SIG-M5 treated with dmso at 0.1 percent for 504 hours (cell line): Measurements from ENCODE around the gene NPC1L1.

Experiments used
- DNase-seq: peaks from one replicate; lab custom pipeline; 2025; ENCODE audit not compliant: unreplicated experiment; lab: John Stamatoyannopoulos, UW

Gene NPC1L1

DNA sequence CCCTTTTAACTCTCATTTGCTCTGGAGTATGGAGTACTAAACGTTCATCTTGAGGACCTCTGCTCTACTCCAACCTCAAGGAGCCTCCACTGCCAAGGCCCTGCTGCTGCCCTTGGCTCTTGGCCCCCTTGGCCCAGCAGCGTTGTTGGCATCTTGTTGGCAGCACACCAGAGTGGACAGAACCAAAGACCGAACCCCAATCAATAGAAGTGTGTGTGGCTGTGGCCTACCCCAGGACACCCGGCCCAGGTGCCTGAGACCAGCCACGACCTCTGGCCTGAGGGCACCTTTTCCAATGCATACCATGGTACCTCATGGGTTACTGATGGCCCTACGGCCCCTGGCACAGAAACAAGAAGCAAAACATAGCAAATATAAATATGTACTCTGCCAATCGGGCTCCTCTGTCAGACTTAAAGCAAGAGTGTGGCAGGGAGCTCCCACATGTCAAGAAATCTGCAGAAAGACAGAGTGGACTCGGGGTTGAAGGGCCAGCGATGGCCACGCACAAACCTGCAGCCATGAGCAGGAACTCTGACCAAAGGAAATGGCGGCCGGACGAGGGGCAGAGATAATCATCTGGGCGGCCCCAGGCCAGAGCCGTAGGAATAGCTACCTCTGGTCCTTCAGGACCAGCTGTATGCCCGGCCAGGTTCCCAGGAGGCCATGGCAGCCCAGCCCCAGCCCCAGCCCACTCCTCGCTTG is 2.9 kb downstream of the NPC1L1 start:
- no peak for DNase-seq

GRCh38 chr7:44537442-44537841 is 3.7 kb downstream of the NPC1L1 start:
- DNase-seq: no peak

- DNase-seq: no peak
These were observed 5.0 kb downstream of the NPC1L1 start for GRCh38 chr7:44536090-44536489.

DNA sequence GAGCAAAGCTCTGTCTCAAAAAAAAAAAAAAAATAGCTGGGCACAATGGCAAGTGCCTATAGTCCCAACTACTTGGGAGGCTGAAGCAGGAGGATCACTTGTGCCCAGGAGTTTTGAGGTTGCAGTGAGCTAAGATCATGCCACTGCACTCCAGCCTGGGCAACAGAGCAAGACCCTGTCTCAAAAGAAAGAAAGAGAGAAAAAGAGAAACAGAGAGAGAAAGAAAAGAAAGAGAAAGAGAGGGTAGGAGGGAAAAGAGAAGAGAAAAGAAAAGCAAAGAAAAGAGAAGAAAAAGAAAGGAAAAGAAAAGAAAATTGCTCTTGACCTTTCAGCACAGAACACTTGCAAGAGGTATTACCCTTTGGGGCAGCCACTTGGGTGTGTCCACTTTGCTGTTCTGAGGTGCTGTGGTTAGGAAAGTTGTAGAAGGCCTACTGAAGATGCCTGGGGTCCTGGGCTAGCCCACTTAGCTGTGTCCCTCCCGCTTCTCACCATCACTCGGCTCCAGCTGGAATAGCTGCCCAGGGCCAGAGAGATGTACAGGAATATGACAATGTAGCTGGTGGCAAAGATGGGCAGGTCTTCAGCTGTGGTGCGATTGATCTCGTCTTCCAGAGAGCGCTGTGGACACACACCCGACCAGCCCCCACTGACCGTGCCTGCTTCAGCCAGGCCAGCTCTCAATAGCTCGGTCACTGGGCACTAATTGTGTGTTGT is 5.6 kb downstream of the NPC1L1 start:
- no peak for DNase-seq

- peak; percentile 63 for DNase-seq
These were observed 6.6 kb downstream of the NPC1L1 start for GRCh38 chr7:44534501-44534900.

GRCh38 chr7:44534087-44534486 is 7.0 kb downstream of the NPC1L1 start:
- peak; percentile 20 for DNase-seq

DNA sequence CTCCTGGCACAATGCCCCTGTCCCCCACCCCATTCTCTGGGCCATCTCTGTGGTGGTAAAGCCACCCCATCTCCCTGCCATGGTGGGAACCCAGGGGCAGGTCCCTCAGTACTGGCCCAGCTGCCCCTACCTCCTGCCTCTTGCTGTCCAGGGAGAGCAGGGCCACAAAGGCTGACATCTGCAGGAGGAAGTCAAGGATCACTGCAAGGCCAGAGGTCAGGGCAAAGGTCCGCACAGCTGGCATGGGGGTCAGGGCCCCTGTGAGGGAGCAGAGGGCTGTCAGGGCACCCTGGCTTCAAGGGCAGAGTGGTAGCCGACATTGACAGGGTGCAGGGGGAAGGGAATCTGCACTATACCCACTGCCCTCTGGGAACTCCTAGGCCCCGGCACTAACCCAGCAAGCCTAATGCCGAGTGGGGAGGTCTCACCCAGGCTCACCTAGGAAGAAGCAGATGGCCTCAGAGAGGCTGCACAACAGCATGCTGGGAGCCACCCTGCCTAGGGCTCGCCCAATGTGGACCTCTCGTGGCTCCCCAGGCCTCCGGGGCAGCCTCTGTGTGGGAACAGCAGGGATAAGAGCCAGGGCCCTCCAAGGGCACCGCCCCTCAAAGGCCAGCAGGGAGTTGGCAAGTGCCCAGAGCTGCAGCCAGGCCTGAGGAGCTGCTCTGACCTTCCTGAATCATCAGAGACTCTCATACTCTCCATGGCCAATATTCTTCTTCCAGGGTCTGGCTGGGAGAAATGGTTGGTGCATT is 7.7 kb downstream of the NPC1L1 start:
- DNase-seq: no peak

GRCh38 chr7:44531421-44532380 is 9.4 kb downstream of the NPC1L1 start:
- DNase-seq: no peak

DNA sequence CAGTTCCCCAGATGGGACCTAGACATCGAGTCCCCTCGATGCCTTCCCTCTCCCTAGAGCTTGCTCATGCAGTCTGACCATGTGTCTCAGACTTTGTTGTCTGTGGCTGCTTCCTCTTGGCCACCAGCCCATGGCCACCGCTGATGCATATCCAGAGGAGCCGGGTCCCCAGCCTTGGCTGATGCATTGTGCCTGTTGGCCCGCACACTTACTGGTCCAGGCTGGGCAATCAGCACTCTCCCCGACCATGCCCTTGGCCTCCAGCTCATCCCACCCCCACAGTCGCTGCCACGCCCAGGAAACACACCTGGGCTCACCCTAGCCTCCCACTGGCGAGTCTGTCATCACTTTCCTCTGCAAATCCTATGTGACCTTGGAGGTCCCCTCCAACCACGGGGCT is 10.1 kb downstream of the NPC1L1 start:
- no peak for DNase-seq

DNA sequence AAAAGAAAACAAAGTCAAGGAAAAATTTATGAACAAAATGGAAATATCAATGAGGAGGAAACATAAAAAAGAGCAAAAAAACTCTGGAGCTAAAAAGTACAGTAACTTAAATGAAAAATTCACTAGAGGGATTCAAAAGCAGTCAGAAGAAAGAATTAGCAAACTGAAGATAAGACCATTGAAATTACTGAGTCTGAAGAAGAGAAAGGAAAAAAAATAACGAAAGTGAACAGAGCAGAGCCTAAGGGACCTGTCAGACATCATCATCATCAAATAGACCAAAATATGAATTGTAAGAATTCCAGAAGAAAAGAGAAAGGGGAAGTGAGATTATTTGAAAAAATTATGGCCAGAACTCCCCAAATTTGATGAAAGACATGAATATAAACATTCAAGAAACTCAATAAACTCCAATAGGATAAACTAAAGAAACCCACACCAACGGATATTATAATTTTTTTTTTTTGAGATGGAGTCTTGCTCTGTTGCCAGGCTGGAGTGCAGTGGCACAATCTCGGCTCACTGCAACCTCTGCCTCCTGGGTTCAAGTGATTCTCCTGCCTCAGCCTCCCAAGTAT is 16.2 kb downstream of the NPC1L1 start:
- no peak for DNase-seq

- DNase-seq: no peak
These were observed 18.8 kb downstream of the NPC1L1 start for GRCh38 chr7:44522315-44522714.

GRCh38 chr7:44521347-44522095 is 19.6 kb downstream of the NPC1L1 start:
- DNase-seq: no peak

- no peak for DNase-seq
These were observed 20.6 kb downstream of the NPC1L1 start for GRCh38 chr7:44520574-44520973.

GRCh38 chr7:44519546-44519945 is 21.6 kb downstream of the NPC1L1 start:
- DNase-seq: no peak

- DNase-seq: no peak
These were observed 22.4 kb downstream of the NPC1L1 start for GRCh38 chr7:44518761-44519160.

DNA sequence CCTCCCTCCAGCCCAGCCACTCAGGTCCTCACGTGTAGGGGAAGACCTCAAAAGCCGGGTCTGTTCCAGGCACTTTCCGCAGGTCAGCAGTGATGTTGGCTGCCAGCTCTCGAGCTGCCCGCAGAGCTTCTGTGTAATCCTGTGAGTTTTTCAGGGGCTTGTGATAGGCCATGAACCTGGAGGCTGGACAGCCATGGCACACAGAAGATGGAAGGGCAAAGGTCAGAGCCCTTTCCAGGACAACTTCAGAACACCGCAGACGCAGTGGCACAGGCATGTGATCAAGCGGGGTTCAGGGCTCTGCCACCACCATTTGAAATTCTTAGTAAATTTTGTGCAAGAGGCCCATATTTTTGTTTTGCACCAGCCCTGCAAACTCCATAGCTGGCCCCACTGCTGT is 24.0 kb downstream of the NPC1L1 start:
- DNase-seq: no peak

GRCh38 chr7:44515590-44516268 is 25.4 kb downstream of the NPC1L1 start:
- no peak for DNase-seq

DNA sequence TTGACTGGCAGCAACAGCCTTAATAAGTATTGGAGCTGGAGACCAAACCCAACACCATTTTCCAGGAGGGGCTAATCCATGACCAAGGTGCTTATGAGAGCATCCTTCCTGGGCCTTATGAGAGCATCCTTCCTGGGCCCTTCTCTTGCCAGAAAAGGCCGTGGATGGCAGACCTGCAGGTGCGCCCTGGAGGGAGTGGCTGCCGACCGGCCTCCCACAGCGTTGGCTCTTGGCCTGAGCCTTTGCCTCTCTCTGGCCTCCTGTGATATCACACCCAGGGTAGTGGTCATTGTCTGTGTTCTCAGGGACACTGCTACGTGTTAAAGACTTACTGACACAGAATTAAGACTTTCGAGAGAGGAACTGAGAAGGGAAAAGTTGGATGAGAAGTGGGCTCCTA is 28.4 kb downstream of the NPC1L1 start:
- no peak for DNase-seq

GRCh38 chr7:44511863-44512468 is 29.2 kb downstream of the NPC1L1 start:
- no peak for DNase-seq
